ENCODE measurements around the gene TAL2. TPM values are rescaled to one million over a fixed set of nuclear protein-coding genes. Genes with fewer than 3 reads are reported as not detected.

Gene TAL2
- total RNA-seq (2014; rRNA removed; shearing (Covaris generic)), result 0.24 TPM in 1 of 2 replicates, not detected in the other

GRCh38 chr9:105662184-105663104, at the start of gene TAL2:
Gene TAL2 (plus strand): TSS chr9:105662457. CDS start chr9:105662497, 40 bp downstream.

GRCh38 chr9:105694190-105694847, 32.1 kb downstream of the TAL2 start, which contains the start of gene TMEM38B:
Gene TMEM38B (plus strand): TSS chr9:105694541. CDS start chr9:105694661, 120 bp downstream.

Other genes with a start within 250 kb of the TAL2 start
- gene FSD1L, start 214.4 kb upstream of the TAL2 start, total RNA-seq (2014; rRNA removed; shearing (Covaris generic)), result 2.8 and 5.5 TPM in 2 replicates
- gene FKTN, start 104.3 kb upstream of the TAL2 start, total RNA-seq (2014; rRNA removed; shearing (Covaris generic)), result 11.8 and 18.9 TPM in 2 replicates
- gene TMEM38B, start 32.1 kb downstream of the TAL2 start, total RNA-seq (2014; rRNA removed; shearing (Covaris generic)), result 14.0 and 16.6 TPM in 2 replicates

Measured in A375 (cell line).